ENCODE data around the gene EDIL3.

- TF ChIP-seq POLR2A (IDR thresholded peaks at IDR 0.05; ENCODE audit: low read depth, low read length) (no peak), POLR2AphosphoS5 (IDR thresholded peaks at IDR 0.05; ENCODE audit: low read depth, low read length) (no peak)
Measured at GRCh38 chr5:83895860-83896259, 488.8 kb downstream of the EDIL3 start.
